ENCODE results near the gene DSCAML1.

GRCh38 chr11:117706322-117706814 lies 90.6 kb downstream of the DSCAML1 start:
- TF ChIP-seq EP300 (IDR thresholded peaks at IDR 0.05) (no peak), CTCF (IDR thresholded peaks at IDR 0.05) (no peak), POLR2A (IDR thresholded peaks at IDR 0.05) (no peak)

Data from tibial nerve (tissue), 4 donors.